Left lung (tissue), 10 donors: ENCODE data around the gene LMBR1. TPM values are rescaled to one million over a fixed set of nuclear protein-coding genes. Genes with fewer than 3 reads are reported as not detected.
"Not testable (repeated sequence)": the region's sequence is repeated elsewhere in the genome, so short reads cannot be mapped to it uniquely, and the experiment has no call there.

Source experiments
- ATAC-seq: fragments of 200-7000 bp; cut with Tn5 transposase; one replicate; pipeline ENCODE4 v1.9.1; 2020; ENCODE audit warnings: moderate library complexity
- DNase-seq, 4 donors: peaks; one replicate each; pipeline ENCODE4 v3.0.0-alpha.2; 2013 to 2020
- H3K27ac ChIP-seq, 2 donors: fragments of 200-600 bp; sonication (generic) in 1 of 2; one replicate each; pipeline versions ENCODE4 v1.5.0 to v1.8.0; 2020 to 2021
- H3K27me3 ChIP-seq, 2 donors: fragments of 200-600 bp; sonication (generic) in 1 of 2; one replicate each; pipeline versions ENCODE4 v1.5.0 to v1.8.0; 2020 to 2021
- H3K36me3 ChIP-seq, 2 donors: fragments of 200-600 bp; sonication (generic) in 1 of 2; one replicate each; pipeline versions ENCODE4 v1.5.0 to v1.8.0; 2020 to 2021
- H3K4me1 ChIP-seq, 2 donors: fragments of 200-600 bp; one replicate each; pipeline ENCODE4 v1.8.0; 2021
- H3K4me3 ChIP-seq, 2 donors: fragments of 200-600 bp; sonication (generic) in 1 of 2; one replicate each; pipeline versions ENCODE4 v1.5.0 to v1.8.0; 2020 to 2021; ENCODE audit warnings: mild to moderate bottlenecking in 1 of 2
- H3K9me3 ChIP-seq, 2 donors: fragments of 200-600 bp; sonication (generic) in 1 of 2; one replicate each; pipeline versions ENCODE4 v1.5.0 to v1.8.0; 2020 to 2021
- intact Hi-C, 2 donors: fragments of 100-400 bp; cut with DNase I; formaldehyde crosslinking; loops; one replicate each; pipeline versions ENCODE4 v1.11.2 to v1.14.2; 2022
- polyA plus RNA-seq, 6 donors: library from polyadenylated mRNA; unstranded; fragments of 120-200 nt; gene quantifications; one replicate each; pipeline ENCODE4 v1.2.1, GENCODE V29; 2013; ENCODE audit not compliant: insufficient read length in 6 of 6
- total RNA-seq, 2 donors: library from RNA; stranded (reverse); fragmentation: NEBNext Ultra II Directional; extraction: Animal tissue kit (Norgen Biotek cat#: 25700); gene quantifications; one replicate each; pipeline ENCODE4 v1.2.1, GENCODE V29; 2021
- TF ChIP-seq, protein P1 (sequence below), 2 donors: fragments of 200-600 bp; sonication (generic) in 1 of 2; IDR thresholded peaks; one replicate each; pipeline versions ENCODE4 v1.5.0 to v1.8.0; 2021; ENCODE audit warnings: antibody characterized with exemption in 2 of 2
- donor health status: DM: no; HTN: yes; CAD: no.
- donor health status: DM: no; HTN: no; CAD: no.

LMBR1 gene
- total and polyA plus RNA-seq, 8 donors, result 54.7 to 71.1 (median 63.9) TPM

DNA sequence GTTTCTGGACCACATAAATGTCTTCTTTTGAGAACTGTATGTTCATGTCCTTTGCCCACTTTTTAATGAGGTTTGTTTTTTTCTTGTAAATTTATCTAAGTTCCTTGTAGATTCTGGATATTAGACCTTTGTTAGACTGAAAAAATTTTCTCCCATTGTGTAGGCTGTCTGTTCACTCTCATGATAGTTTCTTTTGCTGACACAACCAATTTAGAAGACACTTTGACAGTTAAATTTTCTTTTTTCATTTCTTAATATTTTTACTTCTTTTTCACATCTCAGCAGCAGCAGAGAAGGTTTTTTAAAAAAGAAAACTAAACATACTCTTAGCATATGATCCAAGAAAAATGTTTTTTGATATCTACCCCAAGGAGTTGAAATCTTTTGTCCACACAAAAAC is 190.6 kb downstream of the LMBR1 start:
- ATAC-seq, result no peak
- H3K4me3 ChIP-seq, result no peak overlapping the region
- TF ChIP-seq, protein P1, sequence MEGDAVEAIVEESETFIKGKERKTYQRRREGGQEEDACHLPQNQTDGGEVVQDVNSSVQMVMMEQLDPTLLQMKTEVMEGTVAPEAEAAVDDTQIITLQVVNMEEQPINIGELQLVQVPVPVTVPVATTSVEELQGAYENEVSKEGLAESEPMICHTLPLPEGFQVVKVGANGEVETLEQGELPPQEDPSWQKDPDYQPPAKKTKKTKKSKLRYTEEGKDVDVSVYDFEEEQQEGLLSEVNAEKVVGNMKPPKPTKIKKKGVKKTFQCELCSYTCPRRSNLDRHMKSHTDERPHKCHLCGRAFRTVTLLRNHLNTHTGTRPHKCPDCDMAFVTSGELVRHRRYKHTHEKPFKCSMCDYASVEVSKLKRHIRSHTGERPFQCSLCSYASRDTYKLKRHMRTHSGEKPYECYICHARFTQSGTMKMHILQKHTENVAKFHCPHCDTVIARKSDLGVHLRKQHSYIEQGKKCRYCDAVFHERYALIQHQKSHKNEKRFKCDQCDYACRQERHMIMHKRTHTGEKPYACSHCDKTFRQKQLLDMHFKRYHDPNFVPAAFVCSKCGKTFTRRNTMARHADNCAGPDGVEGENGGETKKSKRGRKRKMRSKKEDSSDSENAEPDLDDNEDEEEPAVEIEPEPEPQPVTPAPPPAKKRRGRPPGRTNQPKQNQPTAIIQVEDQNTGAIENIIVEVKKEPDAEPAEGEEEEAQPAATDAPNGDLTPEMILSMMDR (IDR thresholded peaks at IDR 0.05), result no peak
- H3K36me3 ChIP-seq, result peaks cover 0 to 8% of the 10 kb centered on the region in 2 donors
- peaks cover 0 to 18% of the 10 kb centered on the region in 2 donors for H3K9me3 ChIP-seq
- no peak overlapping the region for H3K27ac ChIP-seq
- intact Hi-C loops, result no loop called here
- DNase-seq, result no peak
- H3K27me3 ChIP-seq, result no peaks in the 10 kb centered on the region
- H3K4me1 ChIP-seq, result no peaks in the 10 kb centered on the region

DNA sequence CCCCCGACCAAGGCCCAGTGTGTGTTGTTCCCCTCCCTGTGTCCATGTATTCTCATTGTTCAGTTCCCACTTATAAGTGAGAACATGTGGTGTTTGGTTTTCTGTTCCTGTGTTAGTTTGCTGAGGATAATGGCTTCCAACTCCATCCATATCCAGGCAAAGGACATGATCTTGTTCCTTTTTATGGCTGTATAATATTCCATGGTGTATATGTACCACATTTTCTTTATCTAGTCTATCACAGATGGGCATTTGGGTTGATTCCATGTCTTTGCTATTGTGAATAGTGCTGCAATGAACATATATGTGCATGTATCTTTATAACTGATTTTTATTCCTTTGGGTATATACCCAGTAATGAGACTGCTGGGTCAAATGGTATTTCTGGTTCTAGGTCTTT is 191.2 kb downstream of the LMBR1 start:
- H3K9me3 ChIP-seq, result peaks cover 0 to 24% of the 10 kb centered on the region in 2 donors
- H3K36me3 ChIP-seq, ATAC-seq, H3K27ac ChIP-seq, H3K4me1 ChIP-seq, intact Hi-C loops, H3K27me3 ChIP-seq, H3K4me3 ChIP-seq, DNase-seq: not testable (repeated sequence)

DNA sequence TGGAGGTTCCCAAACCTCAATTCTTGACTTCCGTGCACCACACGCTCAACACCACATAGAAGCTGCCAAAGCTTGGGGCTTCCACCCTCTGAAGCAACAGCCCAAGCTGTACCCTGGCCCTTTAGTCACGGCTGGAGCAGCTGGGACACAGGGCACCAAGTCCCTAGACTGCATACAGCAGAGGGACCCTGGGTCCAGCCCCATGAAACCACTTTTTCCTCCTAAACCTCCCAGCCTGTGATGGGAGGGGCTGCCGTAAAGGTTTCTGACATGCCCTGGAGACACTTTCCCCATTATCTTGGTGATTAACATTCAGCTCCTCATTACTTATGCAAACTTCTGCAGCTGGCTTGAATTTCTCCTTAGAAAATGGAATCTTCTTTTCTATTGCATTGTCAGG is 194.5 kb downstream of the LMBR1 start:
- H3K27me3 ChIP-seq, intact Hi-C loops, H3K4me3 ChIP-seq, ATAC-seq, H3K4me1 ChIP-seq, DNase-seq, H3K27ac ChIP-seq: not testable (repeated sequence)
- Histone ChIP-seq H3K36me3 (peaks cover 0 to 16% of the 10 kb centered on the region in 2 donors), H3K9me3 (peaks cover 0 to 34% of the 10 kb centered on the region in 2 donors)

DNA sequence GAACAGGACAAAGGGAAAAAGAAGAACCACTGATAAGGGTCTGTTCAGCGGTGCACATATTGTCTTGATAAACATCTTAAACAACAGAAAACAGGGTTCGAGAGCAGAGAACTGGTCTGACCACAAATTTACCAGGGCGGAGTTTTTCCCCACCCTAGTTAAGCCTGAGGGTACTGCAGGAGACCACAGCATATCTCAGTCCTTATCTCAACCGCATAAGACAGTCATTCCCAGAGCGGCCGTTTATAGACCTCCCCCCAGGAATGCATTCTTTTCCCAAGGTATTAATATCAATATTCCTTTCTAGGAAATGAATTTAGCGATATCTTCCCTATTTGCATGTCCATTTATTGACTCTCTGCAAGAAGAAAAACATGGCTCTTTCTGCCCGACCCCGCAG is 195.7 kb downstream of the LMBR1 start:
- H3K27me3 ChIP-seq, DNase-seq, H3K4me3 ChIP-seq, H3K27ac ChIP-seq, intact Hi-C loops, H3K4me1 ChIP-seq, ATAC-seq: not testable (repeated sequence)
- H3K9me3 ChIP-seq, result peaks cover 0 to 34% of the 10 kb centered on the region in 2 donors
- H3K36me3 ChIP-seq, result peaks cover 0 to 16% of the 10 kb centered on the region in 2 donors

DNA sequence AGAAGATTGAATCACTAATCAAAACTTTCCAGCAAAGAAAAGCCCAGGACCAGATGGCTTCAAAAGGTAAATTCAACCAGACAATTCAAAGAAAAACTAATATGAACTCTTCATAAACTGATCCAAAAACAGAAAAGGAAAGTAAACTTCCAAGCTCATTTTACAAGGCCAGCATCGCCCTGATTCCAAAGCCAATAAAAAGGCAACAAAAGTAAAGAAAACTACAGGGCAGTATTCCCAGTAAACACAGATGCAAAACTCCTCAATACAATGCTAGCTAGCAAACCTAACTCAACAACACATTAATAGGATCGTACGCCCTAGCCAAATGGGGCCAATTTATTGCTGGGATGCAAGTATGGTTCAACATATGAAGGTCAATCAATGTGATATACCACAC is 199.4 kb downstream of the LMBR1 start:
- intact Hi-C loops, result no loop called here
- Histone ChIP-seq H3K4me1 (no peaks in the 10 kb centered on the region), H3K4me3 (no peak overlapping the region), H3K27ac (no peak overlapping the region), H3K36me3 (peaks cover 0 to 16% of the 10 kb centered on the region in 2 donors), H3K9me3 (peaks cover 0 to 28% of the 10 kb centered on the region in 2 donors), H3K27me3 (no peaks in the 10 kb centered on the region)
- no peak for DNase-seq
- no peak for ATAC-seq
- TF ChIP-seq, protein P1 (IDR thresholded peaks at IDR 0.05), result no peak

DNA sequence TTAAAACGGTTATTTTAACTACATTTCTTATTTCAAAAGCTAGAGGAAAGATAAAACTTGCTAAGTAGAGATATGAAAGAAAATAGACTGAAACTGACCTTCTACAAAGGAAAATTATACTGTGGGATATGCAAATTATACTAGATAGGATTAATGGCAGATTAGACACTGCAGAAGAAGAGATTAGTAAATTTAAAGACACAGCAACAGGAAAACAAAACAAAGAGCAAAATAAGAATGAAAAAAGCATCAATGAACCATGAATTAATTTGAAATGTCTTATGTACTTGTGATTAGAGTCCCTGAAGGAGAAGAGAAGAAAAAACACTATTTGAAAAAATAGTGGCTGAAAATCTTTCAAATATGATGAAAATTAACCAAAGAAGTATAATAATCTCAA is 200.1 kb downstream of the LMBR1 start:
- Histone ChIP-seq H3K9me3 (peaks cover 0 to 20% of the 10 kb centered on the region in 2 donors), H3K4me3 (no peak overlapping the region), H3K27me3 (no peaks in the 10 kb centered on the region), H3K27ac (no peak overlapping the region), H3K36me3 (peaks cover 0 to 9% of the 10 kb centered on the region in 2 donors), H3K4me1 (no peaks in the 10 kb centered on the region)
- TF ChIP-seq, protein P1 (IDR thresholded peaks at IDR 0.05), result no peak
- intact Hi-C loops, result no loop called here
- DNase-seq (no peak), ATAC-seq (no peak)

DNA sequence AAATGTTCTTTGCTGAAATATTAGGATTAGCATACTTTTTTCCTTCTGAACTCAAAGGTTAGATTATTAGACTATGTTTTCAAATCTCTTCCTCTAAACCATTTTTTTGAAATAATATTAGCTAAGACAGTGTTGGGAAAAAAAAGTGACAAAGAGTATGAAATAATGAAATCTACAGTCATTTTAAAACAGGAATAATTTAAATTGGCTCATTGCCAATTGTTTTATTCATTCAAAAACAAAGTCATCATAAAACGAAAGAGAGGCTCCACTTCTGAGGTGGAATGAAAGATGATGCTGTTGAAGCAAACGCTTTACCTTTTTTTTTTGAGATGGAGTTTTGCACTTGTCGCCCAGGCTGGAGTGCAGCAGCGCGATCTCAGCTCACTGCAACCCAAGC is 201.2 kb downstream of the LMBR1 start:
- H3K9me3 ChIP-seq, result peaks cover 0 to 9% of the 10 kb centered on the region in 2 donors
- no peak for DNase-seq
- H3K4me3 ChIP-seq, result no peak overlapping the region
- no peak overlapping the region for H3K27ac ChIP-seq
- H3K4me1 ChIP-seq, result no peaks in the 10 kb centered on the region
- peaks cover 0 to 6% of the 10 kb centered on the region in 2 donors for H3K36me3 ChIP-seq
- intact Hi-C loops, result no loop called here
- ATAC-seq, result no peak
- H3K27me3 ChIP-seq, result no peaks in the 10 kb centered on the region
- TF ChIP-seq, protein P1 (IDR thresholded peaks at IDR 0.05), result no peak
